NK-92 treated with Interleukin-12 subunit alpha and Interleukin-12 subunit beta, amount 100 ng/mL, for 24 hours (cell line): Measurements from ENCODE around the gene ADAM10.

ENCODE experiments used
- DNase-seq: peaks from one replicate; lab custom pipeline; 2025; lab: John Stamatoyannopoulos, UW

Gene ADAM10

GRCh38 chr15:58551084-58551763, 198.3 kb downstream of the ADAM10 start:
- no peak for DNase-seq

- no peak for DNase-seq
These were observed 199.8 kb downstream of the ADAM10 start for GRCh38 chr15:58549785-58550074.

- DNase-seq, result no peak
These were observed 200.3 kb downstream of the ADAM10 start for GRCh38 chr15:58549013-58549784.

GRCh38 chr15:58548308-58549012, 201.0 kb downstream of the ADAM10 start:
- no peak for DNase-seq

GRCh38 chr15:58547628-58548307, 201.7 kb downstream of the ADAM10 start:
- no peak for DNase-seq

GRCh38 chr15:58546635-58547627, 202.6 kb downstream of the ADAM10 start:
- no peak for DNase-seq

GRCh38 chr15:58546066-58546591, 203.4 kb downstream of the ADAM10 start:
- no peak for DNase-seq

GRCh38 chr15:58545307-58546065, 204.0 kb downstream of the ADAM10 start:
- peak; percentile 28 for DNase-seq

- no peak for DNase-seq
These were observed 204.8 kb downstream of the ADAM10 start for GRCh38 chr15:58544756-58545155.

- no peak for DNase-seq
These were observed 205.7 kb downstream of the ADAM10 start for GRCh38 chr15:58543664-58544335.

- DNase-seq, result no peak
These were observed 208.0 kb downstream of the ADAM10 start for GRCh38 chr15:58541410-58542087.

- DNase-seq, result no peak
These were observed 210.0 kb downstream of the ADAM10 start for GRCh38 chr15:58539548-58539947.

GRCh38 chr15:58538901-58539300, 210.6 kb downstream of the ADAM10 start:
- DNase-seq, result no peak
